OCI-LY7 (cell line): ENCODE data around the gene THPO. TPM values are rescaled to one million over a fixed set of nuclear protein-coding genes. Genes with fewer than 3 reads are reported as not detected.

Source experiments
- BruUV-seq: library from RNA; stranded (reverse); fragments of 400-500 nt; replicated peaks from 2 replicates; lab custom pipeline; 2021; lab: Mats Ljungman, UMichigan
- CTCF ChIA-PET: fragments of 300-600 bp; sonication (Branson Sonifier 250); formaldehyde crosslinking; loops from one replicate; lab custom pipeline; 2022; ENCODE audit warnings: antibody characterized with exemption; ENCODE audit not compliant: unreplicated experiment; lab: Charles Lee
- POLR2A ChIA-PET: fragments of 300-600 bp; sonication (Branson Sonifier 250); formaldehyde crosslinking; loops from one replicate; lab custom pipeline; 2022; ENCODE audit warnings: antibody characterized with exemption; lab: Charles Lee
- DNase-seq: peaks from one replicate; pipeline ENCODE4 v3.0.0-alpha.2; 2015; ENCODE audit warnings: low spot score
- H2AFZ ChIP-seq: fragments of 200-600 bp; sonication (generic), shearing (Covaris generic); 2 replicates; pipeline ENCODE4 v1.6.1; 2014; ENCODE audit warnings: mild to moderate bottlenecking, antibody characterized with exemption, low read length, moderate library complexity
- H3K27ac ChIP-seq: fragments of 200-600 bp; sonication (generic); 2 replicates; pipeline ENCODE4 v1.5.1; 2014; ENCODE audit warnings: mixed run types, low read depth, mild to moderate bottlenecking, moderate library complexity, low read length, inconsistent platforms; ENCODE audit not compliant: poor library complexity, severe bottlenecking
- H3K36me3 ChIP-seq: fragments of 200-600 bp; sonication (generic); 2 replicates; pipeline ENCODE4 v1.6.1; 2014; ENCODE audit warnings: mild to moderate bottlenecking, antibody characterized with exemption, low read length, moderate library complexity, mixed read lengths; ENCODE audit not compliant: insufficient read depth
- H3K4me1 ChIP-seq: fragments of 200-600 bp; sonication (generic); 2 replicates; pipeline ENCODE4 v1.5.1; 2014; ENCODE audit warnings: mild to moderate bottlenecking, low read length; ENCODE audit not compliant: insufficient read depth, poor library complexity, severe bottlenecking
- H3K4me2 ChIP-seq: fragments of 200-600 bp; sonication (generic); 2 replicates; pipeline ENCODE4 v1.6.1; 2014; ENCODE audit warnings: mild to moderate bottlenecking, low read length
- H3K4me3 ChIP-seq: fragments of 200-600 bp; sonication (generic); 2 replicates; pipeline ENCODE4 v1.5.1; 2014; ENCODE audit warnings: mild to moderate bottlenecking, low read depth, low read length; ENCODE audit not compliant: poor library complexity, severe bottlenecking
- H3K79me2 ChIP-seq: fragments of 200-600 bp; sonication (generic); 2 replicates; pipeline ENCODE4 v1.6.1; 2016; ENCODE audit warnings: low read depth, mild to moderate bottlenecking, low read length, moderate library complexity, mixed read lengths; ENCODE audit not compliant: insufficient read depth
- H3K9me2 ChIP-seq: fragments of 200-600 bp; sonication (generic); 2 replicates; pipeline ENCODE4 v1.6.1; 2016; ENCODE audit warnings: mild to moderate bottlenecking, low read length, mixed read lengths; ENCODE audit not compliant: insufficient read depth
- H3K9me3 ChIP-seq: fragments of 200-600 bp; sonication (generic); 2 replicates; pipeline ENCODE4 v1.6.1; 2014; ENCODE audit warnings: mild to moderate bottlenecking, mixed run types, low read length, mixed read lengths
- H4K20me1 ChIP-seq: fragments of 200-600 bp; sonication (generic); 2 replicates; pipeline ENCODE4 v1.6.1; 2014; ENCODE audit warnings: mild to moderate bottlenecking, antibody characterized with exemption, low read length, moderate library complexity, mixed read lengths; ENCODE audit not compliant: insufficient read depth
- CTCF ChIP-seq: fragments of 200-600 bp; sonication (generic); conservative IDR thresholded peaks from 2 replicates; pipeline ENCODE4 v1.5.1; 2014; ENCODE audit warnings: mild to moderate bottlenecking, antibody characterized with exemption, low read length, moderate library complexity, mixed read lengths
- EZH2phosphoT487 ChIP-seq: fragments of 200-600 bp; sonication (generic); IDR thresholded peaks from 2 replicates; pipeline ENCODE4 v1.6.1; 2018; ENCODE audit warnings: low read depth, borderline replicate concordance, mild to moderate bottlenecking, mixed run types, antibody characterized with exemption, low read length, moderate library complexity, mixed read lengths
- intact Hi-C: fragments of 100-400 bp; cut with micrococcal nuclease; formaldehyde crosslinking; loops from one replicate; pipeline ENCODE4 v1.10.0; 2022; ENCODE audit not compliant: unreplicated experiment
- total RNA-seq, 2 experiments: library from RNA; depleted of rRNA in 1 of 2; stranded (reverse); fragments of >200 nt in 1 of 2; shearing (Covaris generic) in 1 of 2; gene quantifications; 2 replicates each; pipeline ENCODE4 v1.2.3, GENCODE V29; 2014 to 2022

THPO gene
- total RNA-seq, 2 experiments from 2014 or later = not detected

- Histone ChIP-seq H3K36me3 (0 out of 2 replicates have a peak, but pooled peaks cover 4% of the 10 kb centered on the region), H4K20me1 (no peaks in the 10 kb centered on the region), H3K9me3 (no peaks in the 10 kb centered on the region), H3K9me2 (no peaks in the 10 kb centered on the region), H3K79me2 (no peaks in the 10 kb centered on the region), H2AFZ (no peak overlapping the region), H3K4me3 (no peak overlapping the region), H3K4me1 (no peaks in the 10 kb centered on the region), H3K4me2 (no peak overlapping the region), H3K27ac (no peak overlapping the region)
- intact Hi-C loops = no loop called here
- POLR2A ChIA-PET = no interaction called here
- CTCF ChIA-PET = no interaction called here
- no TSS peak for BruUV-seq
- TF ChIP-seq EZH2phosphoT487 = no peak
- TF ChIP-seq CTCF = no peak
- DNase-seq = no peak
Measured at GRCh38 chr3:184351511-184352148, 26.4 kb downstream of the THPO start.

GRCh38 chr3:184350618-184351017 is 27.4 kb downstream of the THPO start:
- CTCF ChIA-PET = no interaction called here
- no peak overlapping the region for H3K4me2 ChIP-seq
- BruUV-seq = no TSS peak

GRCh38 chr3:184349563-184350470 is 28.2 kb downstream of the THPO start:
- no peaks in the 10 kb centered on the region for H3K4me1 ChIP-seq
- ChIA-PET POLR2A (no interaction called here), CTCF (no interaction called here)
- no peak overlapping the region for H3K27ac ChIP-seq
- 0 out of 2 replicates have a peak, but pooled peaks cover 4% of the 10 kb centered on the region for H3K36me3 ChIP-seq
- no peaks in the 10 kb centered on the region for H3K79me2 ChIP-seq
- intact Hi-C loops = no loop called here
- no peaks in the 10 kb centered on the region for H3K9me3 ChIP-seq
- BruUV-seq = no TSS peak
- no peak for DNase-seq
- TF ChIP-seq CTCF (no peak), EZH2phosphoT487 (no peak)
- H3K4me2 ChIP-seq = no peak overlapping the region
- no peak overlapping the region for H2AFZ ChIP-seq
- no peaks in the 10 kb centered on the region for H4K20me1 ChIP-seq
- H3K4me3 ChIP-seq = no peak overlapping the region
- no peaks in the 10 kb centered on the region for H3K9me2 ChIP-seq

More at GRCh38 chr3:184350618-184351017, 27.4 kb downstream of the THPO start:
- DNase-seq = no peak
- Histone ChIP-seq H3K36me3 (0 out of 2 replicates have a peak, but pooled peaks cover 4% of the 10 kb centered on the region), H3K9me3 (no peaks in the 10 kb centered on the region), H4K20me1 (no peaks in the 10 kb centered on the region), H2AFZ (no peak overlapping the region), H3K27ac (no peak overlapping the region), H3K79me2 (no peaks in the 10 kb centered on the region), H3K9me2 (no peaks in the 10 kb centered on the region), H3K4me1 (no peaks in the 10 kb centered on the region), H3K4me3 (no peak overlapping the region)
- no peak for TF ChIP-seq EZH2phosphoT487
- intact Hi-C loops = no loop called here
- POLR2A ChIA-PET = no interaction called here
